Upper lobe of right lung (tissue), 1 donor: ENCODE data around the gene THOC2. TPM values are rescaled to one million over a fixed set of nuclear protein-coding genes. Genes with fewer than 3 reads are reported as not detected.
"Not testable (repeated sequence)": the region's sequence is repeated elsewhere in the genome, so short reads cannot be mapped to it uniquely, and the experiment has no call there.

Source experiments
- ATAC-seq: fragments of 200-7000 bp; cut with Tn5 transposase; one replicate; pipeline ENCODE4 v1.9.1; 2020; ENCODE audit warnings: mild to moderate bottlenecking, moderate library complexity
- DNase-seq: peaks from one replicate; pipeline ENCODE4 v3.0.0-alpha.2; 2020
- H3K27ac ChIP-seq: fragments of 200-600 bp; one replicate; pipeline ENCODE4 v1.8.0; 2022
- H3K27me3 ChIP-seq: fragments of 200-600 bp; one replicate; pipeline ENCODE4 v1.8.0; 2022; ENCODE audit warnings: mild to moderate bottlenecking
- H3K36me3 ChIP-seq: fragments of 200-600 bp; one replicate; pipeline ENCODE4 v1.8.0; 2022
- H3K4me1 ChIP-seq: fragments of 200-600 bp; one replicate; pipeline ENCODE4 v1.8.0; 2022
- H3K4me3 ChIP-seq: fragments of 200-600 bp; one replicate; pipeline ENCODE4 v1.8.0; 2022; ENCODE audit warnings: mild to moderate bottlenecking
- H3K9me3 ChIP-seq: fragments of 200-600 bp; one replicate; pipeline ENCODE4 v1.8.0; 2022
- intact Hi-C: fragments of 100-400 bp; cut with DNase I; formaldehyde crosslinking; loops from one replicate; pipeline ENCODE4 v1.11.0; 2022
- total RNA-seq: library from RNA; stranded (reverse); fragmentation: NEBNext Ultra II Directional; extraction: Animal tissue kit (Norgen Biotek cat#: 25700); gene quantifications from one replicate; pipeline ENCODE4 v1.2.1, GENCODE V29; 2021
- TF ChIP-seq, protein P1 (sequence below): fragments of 200-600 bp; IDR thresholded peaks from one replicate; pipeline ENCODE4 v1.8.0; 2022; ENCODE audit warnings: antibody characterized with exemption
- donor health status: DM: no; HTN: yes; CAD: no; lungs with severe emphysema.

The THOC2 gene
- total RNA-seq, 1 donor from 2014 or later = 99.9 TPM

DNA sequence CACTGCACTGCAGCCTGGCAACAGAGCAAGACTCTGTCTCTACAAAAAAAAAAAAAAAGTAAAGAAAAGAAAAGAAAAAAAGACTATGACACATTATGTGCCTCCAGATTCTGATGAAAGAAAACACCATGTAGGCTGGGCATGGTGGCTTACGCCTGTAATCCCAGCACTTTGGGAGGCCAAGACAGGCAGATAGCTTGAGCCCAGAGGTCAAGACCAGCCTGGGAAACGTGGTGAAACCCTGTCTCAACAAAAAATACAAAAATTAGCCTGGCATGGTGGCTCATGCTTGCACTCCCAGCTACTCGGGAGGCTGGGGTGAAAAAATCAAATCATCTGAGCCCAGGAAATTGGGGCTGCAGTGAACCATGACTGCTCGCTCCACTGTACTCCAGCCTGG, 19.4 kb downstream of the THOC2 start:
- no peak for ATAC-seq
- Histone ChIP-seq H3K27ac (no peak overlapping the region), H3K9me3 (no peaks in the 10 kb centered on the region), H3K27me3 (no peaks in the 10 kb centered on the region), H3K4me1 (no peaks in the 10 kb centered on the region), H3K4me3 (no peak overlapping the region), H3K36me3 (no peaks in the 10 kb centered on the region)
- no peak for DNase-seq
- intact Hi-C loops = no loop called here
- TF ChIP-seq, protein P1, sequence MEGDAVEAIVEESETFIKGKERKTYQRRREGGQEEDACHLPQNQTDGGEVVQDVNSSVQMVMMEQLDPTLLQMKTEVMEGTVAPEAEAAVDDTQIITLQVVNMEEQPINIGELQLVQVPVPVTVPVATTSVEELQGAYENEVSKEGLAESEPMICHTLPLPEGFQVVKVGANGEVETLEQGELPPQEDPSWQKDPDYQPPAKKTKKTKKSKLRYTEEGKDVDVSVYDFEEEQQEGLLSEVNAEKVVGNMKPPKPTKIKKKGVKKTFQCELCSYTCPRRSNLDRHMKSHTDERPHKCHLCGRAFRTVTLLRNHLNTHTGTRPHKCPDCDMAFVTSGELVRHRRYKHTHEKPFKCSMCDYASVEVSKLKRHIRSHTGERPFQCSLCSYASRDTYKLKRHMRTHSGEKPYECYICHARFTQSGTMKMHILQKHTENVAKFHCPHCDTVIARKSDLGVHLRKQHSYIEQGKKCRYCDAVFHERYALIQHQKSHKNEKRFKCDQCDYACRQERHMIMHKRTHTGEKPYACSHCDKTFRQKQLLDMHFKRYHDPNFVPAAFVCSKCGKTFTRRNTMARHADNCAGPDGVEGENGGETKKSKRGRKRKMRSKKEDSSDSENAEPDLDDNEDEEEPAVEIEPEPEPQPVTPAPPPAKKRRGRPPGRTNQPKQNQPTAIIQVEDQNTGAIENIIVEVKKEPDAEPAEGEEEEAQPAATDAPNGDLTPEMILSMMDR = no peak

DNA sequence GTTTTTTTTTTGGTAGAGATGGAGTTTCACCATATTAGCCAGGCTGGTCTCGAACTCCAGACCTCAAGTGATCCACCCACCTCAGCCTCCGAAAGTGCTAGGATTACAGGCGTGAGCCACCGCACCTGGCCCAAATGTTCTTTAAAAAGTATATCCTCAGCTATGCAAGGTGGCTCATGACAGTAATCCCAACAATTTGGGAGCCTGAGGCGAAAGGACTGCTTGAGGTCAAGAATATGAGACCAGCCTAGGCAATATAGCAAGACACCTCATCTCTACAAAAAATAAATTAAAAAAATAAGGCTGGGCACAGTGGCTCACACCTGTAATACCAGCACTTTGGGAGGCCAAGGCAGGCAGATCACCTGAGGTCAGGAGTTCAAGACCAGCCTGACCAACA, 21.7 kb downstream of the THOC2 start:
- H3K4me1 ChIP-seq, H3K27ac ChIP-seq, intact Hi-C loops, ATAC-seq, DNase-seq, H3K4me3 ChIP-seq, H3K9me3 ChIP-seq, H3K36me3 ChIP-seq, H3K27me3 ChIP-seq: not testable (repeated sequence)

DNA sequence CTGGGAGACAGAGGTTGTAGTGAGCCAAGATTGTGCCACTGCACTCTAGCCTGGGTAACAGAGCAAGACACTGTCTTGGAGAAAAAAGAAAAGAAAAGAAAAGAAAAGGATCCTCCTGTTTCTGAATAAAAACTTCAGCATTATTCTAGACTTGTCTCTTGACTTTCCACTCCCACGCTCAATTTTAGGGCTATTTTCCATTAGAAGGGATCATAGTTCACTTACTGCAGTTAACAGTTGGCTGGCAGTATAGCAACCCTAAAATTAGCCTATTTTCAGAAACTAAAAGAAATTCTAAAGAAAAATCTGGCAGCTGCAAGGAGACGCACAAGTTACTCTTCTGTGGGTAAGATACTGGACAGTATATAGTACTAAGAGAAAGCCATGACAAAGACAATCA, 28.1 kb downstream of the THOC2 start:
- no peaks in the 10 kb centered on the region for H3K27me3 ChIP-seq
- no peaks in the 10 kb centered on the region for H3K36me3 ChIP-seq
- DNase-seq = no peak
- intact Hi-C loops = no loop called here
- H3K27ac ChIP-seq = no peak overlapping the region
- no peaks in the 10 kb centered on the region for H3K9me3 ChIP-seq
- H3K4me1 ChIP-seq = no peaks in the 10 kb centered on the region
- no peak overlapping the region for H3K4me3 ChIP-seq
- ATAC-seq = no peak
- TF ChIP-seq, protein P1 = no peak

DNA sequence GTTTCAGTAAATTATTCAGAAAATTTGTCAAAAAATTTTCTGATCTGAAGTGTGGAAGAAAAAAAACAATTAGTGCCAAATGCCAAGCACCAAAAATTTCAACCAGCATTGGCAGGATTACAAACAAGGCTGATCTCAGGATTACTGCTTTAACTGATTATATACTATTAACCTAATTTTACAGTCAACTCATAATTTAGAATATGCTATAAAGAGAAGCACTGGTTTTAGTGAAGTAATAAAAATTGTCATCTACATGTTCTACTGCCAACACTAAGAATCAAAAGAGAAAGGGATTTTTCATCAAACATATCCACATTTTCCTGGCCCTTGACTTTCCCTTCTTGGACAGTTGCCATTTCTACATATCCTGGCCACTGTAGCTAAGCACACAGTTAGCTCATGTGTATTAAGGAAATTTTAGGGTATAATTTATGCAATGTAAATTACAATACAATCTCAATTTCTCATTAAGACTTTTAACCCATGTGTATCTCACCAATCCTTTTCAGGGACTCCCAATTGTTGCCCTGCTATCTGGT, 33.8 kb downstream of the THOC2 start:
- DNase-seq = no peak
- no peak for ATAC-seq
- intact Hi-C loops = no loop called here

DNA sequence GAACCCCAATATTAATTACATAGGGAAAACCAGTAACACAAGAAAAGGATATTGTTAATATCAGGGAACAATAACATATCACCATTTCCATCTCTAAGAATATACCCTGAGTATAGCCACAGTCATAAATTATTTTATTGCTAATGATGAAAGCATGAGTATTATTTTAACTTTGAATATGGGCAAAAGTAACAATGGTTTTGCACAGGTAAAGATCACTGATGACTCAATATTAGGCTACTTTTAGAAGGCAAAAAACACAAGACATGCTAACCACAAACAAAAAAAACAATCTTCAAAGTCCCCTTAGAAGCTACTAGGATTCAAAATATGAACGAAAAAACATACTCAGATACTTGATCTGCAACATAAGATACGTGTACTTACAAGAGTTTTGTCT, 36.5 kb downstream of the THOC2 start:
- TF ChIP-seq, protein P1 = no peak
- intact Hi-C loops = no loop called here
- no peak overlapping the region for H3K27ac ChIP-seq

More for the DNA sequence above, 33.8 kb downstream of the THOC2 start:
- TF ChIP-seq, protein P1 = no peak
- Histone ChIP-seq H3K4me1 (no peaks in the 10 kb centered on the region), H3K36me3 (no peaks in the 10 kb centered on the region), H3K9me3 (no peaks in the 10 kb centered on the region), H3K27ac (no peak overlapping the region), H3K4me3 (no peak overlapping the region), H3K27me3 (no peaks in the 10 kb centered on the region)

DNA sequence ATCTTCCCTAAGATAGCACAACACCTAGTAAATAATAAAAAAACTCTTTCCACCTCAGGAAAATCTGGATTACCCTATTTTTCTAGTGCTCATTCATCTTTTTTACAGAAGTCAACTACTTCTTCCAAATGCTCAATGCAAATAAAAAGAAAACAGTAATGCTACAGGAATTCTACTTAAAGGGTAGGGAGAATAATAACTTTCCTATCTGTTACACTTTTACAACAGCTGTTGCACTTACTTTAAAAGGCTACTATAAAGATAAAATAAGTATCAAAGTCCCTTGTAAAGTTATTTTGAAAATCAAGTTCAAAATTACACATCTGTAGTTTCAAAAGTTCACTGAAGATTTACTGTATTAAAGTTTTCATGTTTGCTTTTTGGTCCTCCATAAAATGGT, 37.6 kb downstream of the THOC2 start:
- H3K4me3 ChIP-seq = no peak overlapping the region

More for the DNA sequence above, 36.5 kb downstream of the THOC2 start:
- H3K4me1 ChIP-seq = no peaks in the 10 kb centered on the region
- H3K36me3 ChIP-seq = no peaks in the 10 kb centered on the region
- no peaks in the 10 kb centered on the region for H3K27me3 ChIP-seq
- no peak for DNase-seq
- no peak overlapping the region for H3K4me3 ChIP-seq
- no peak for ATAC-seq
- no peaks in the 10 kb centered on the region for H3K9me3 ChIP-seq

More for the DNA sequence above, 37.6 kb downstream of the THOC2 start:
- Histone ChIP-seq H3K27me3 (no peaks in the 10 kb centered on the region), H3K36me3 (peaks cover 7% of the 10 kb centered on the region), H3K4me1 (no peaks in the 10 kb centered on the region), H3K27ac (no peak overlapping the region), H3K9me3 (no peaks in the 10 kb centered on the region)
- TF ChIP-seq, protein P1 = no peak
- ATAC-seq (no peak), DNase-seq (no peak)
- intact Hi-C loops = no loop called here
